Stimulated activated CD8-positive, alpha-beta memory T cell treated with anti-CD3 and anti-CD28 coated beads, Interleukin-4, amount 100 ng/mL, for 1 hour (primary cell): ENCODE results near the gene SULT4A1.

Experiments used
- DNase-seq, 2 donors: peaks; one replicate each; pipeline ENCODE4 v3.0.0-alpha.2; 2020; ENCODE audit warnings: low read depth in 2 of 2, low spot score in 1 of 2

The SULT4A1 gene

DNA sequence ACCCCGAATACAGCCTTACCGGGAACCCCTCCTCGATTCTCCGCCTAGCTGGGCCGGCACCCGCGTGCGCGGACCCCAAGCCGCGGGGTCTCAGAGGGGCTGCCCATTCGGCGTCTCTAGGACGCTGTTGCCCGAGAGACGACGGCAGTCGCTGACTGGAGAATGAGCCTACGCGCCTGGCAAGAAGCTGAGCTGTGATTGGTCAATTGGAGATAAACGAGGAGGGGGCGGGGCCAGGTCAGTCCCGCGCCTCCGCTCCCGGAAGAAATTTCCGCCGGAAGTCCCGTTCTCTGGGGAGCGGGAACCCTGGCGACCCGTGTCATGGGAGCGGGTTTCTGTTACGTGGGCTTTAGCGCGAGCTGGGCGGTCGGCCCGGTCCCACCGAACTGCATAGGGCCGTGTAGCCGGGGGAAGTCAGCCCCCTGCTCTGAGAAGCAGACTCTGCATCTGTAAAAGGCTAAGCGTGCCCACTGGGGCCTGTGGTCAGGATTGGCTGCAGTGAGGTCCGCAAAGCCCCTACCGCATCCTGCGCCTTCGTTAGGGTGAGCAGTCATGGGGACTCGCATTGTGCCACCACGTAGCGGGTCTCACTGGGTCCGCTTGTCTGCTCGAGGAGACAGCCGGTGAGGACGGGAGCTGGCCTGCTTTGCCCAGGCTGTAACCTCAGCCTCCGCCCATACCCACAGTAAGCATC, 50.0 kb downstream of the SULT4A1 start, which contains the start of gene EFCAB6:
EFCAB6 (minus strand) TSS at position 157 of the 694 bp plus-strand sequence. CDS start 29,987 bp downstream, outside the sequence.
- peak; percentile 79 to 84 for DNase-seq

DNA sequence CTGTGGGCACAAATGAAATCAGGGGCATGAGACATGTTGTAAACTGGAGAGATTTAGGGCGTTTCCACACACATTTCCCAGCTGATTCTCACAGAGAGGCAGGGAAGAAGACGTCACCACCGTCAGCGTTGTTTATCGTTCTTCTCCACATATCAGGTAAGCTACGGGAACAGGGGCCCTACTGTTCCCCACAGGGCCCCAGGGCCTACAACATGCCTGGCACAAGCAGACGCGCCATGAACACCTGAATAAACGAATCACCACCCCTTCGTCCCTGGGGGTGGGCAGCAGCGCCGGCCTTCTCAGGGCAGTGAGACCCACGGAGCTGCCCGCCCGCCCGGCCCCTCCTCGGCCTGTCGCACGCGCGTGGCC, 50.5 kb downstream of the SULT4A1 start:
- no peak for DNase-seq

DNA sequence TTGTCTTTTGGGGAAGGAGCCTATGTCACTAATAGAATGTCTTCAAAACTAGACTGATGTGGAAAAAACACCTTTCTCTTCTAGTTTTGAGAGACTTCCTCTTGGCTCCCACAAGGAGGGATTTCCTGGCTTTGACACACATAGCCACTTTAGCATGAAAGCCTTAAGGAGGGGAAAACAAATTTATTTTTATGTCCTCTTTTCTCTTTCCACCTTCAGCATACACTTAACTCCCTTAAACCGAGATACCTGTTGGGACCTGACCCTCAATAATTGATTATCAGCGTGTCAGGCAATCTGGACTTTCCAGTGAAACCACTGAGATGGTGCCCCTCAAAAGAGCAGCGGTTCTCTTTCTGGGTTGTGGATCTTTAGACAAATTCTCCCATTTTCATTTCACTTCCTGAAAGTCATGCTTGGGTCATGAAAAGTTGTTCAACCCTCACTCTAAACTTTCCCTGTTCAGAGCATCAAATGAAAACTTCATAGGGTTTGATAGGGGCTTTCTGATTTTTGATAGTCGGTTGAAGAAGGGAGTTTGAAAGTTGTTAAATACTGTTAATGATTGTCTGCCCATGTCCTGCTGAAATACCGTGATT, 59.3 kb downstream of the SULT4A1 start:
- no peak for DNase-seq

DNA sequence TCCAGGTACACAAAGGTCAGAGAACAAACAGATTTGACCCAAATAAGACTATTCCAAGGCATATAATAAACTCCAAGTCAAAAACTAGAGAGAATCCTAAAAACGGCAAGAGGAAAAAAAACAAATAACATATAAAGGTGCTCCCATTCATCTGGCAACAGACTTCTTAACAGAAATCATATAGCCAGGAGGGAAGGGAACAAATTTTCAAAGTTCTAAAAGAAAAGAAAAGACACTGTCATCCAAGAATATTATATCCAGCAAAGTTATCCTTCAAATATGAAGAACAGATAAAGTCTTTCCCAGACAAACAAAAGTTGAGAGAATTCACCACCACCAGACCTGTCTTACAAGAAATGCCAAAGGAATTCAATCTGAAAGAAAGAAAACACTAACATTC, 61.3 kb downstream of the SULT4A1 start:
- DNase-seq = no peak

DNA sequence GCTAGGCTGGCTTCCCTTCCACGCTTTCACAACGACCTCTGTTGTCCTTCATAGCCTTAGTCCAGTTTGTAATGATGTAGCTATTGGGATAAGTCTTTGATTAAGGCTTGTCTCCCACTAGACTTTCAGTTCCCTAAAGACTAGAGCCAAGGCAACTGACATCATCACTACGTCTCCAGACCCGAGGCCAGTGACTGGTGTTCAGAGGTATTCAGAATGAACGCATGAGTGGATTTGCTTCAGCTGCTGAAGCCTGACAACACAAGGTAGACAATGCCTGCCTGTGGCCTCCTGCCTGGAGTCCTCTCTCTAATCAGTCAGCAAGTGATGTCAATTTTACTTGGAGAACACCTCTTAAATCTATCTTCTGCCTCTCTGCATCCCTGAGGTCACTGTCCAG, 63.8 kb downstream of the SULT4A1 start:
- DNase-seq = no peak

DNA sequence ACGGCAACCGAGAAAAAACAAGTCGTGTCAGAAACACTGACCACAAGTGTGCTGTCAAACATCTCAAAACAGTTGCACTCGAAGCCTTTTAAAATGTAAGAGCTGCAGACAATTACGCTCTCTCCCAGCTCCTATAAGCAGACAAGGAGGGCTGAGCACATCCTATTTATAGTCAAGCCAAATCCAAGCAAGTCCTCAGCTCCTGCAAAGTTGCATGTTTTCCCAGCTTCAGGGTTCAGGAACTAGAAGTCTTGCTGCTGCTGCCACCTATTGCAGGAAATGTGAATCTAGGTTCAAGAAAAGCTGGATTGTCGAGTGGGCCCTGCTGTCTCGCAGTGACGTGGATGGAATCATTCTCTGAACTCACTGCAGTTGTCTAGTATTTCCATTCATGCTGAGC, 65.7 kb downstream of the SULT4A1 start:
- no peak for DNase-seq

DNA sequence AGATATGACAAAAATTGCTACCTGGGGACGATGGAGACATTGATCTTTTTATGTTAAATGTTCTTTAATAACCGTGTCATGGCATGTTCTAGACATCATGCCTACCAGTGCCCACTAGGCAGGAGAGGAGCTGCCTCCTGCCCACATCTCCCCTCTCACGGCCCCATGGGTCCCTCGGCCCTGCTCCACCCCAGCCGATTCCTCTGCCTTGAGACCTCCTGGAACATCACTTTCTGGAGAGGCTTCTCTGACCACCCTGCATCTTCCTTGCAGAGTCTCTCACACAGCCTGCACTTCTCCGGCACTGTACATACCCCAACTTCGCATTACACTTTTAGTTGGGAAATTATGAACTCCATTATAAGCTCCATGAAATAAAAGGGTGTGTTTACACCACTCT, 67.0 kb downstream of the SULT4A1 start:
- no peak for DNase-seq

GRCh38 chr22:43792905-43793304, 69.4 kb downstream of the SULT4A1 start:
- no peak for DNase-seq

- DNase-seq = no peak
These were observed 72.9 kb downstream of the SULT4A1 start for GRCh38 chr22:43789452-43789851.

DNA sequence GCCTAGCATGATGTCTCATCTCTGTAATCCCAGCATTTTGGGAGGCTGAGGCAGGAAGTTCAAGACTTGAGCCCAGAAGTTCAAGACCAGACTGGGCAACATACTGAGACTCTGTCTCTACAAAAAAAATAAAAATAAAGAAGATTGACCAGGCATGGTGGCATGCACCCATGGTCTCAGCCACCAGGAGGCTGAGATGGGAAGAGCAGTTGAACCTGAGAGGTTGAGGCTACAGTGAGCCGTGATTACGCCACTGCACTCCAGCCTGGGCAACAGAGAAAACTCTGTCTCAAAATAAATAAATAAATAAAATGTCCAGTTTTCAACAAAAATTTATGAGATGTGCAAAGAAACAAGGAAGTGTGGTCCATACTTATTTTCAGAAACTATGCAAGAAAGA, 78.5 kb downstream of the SULT4A1 start:
- DNase-seq = no peak

- no peak for DNase-seq
These were observed 79.9 kb downstream of the SULT4A1 start for GRCh38 chr22:43782448-43782847.

DNA sequence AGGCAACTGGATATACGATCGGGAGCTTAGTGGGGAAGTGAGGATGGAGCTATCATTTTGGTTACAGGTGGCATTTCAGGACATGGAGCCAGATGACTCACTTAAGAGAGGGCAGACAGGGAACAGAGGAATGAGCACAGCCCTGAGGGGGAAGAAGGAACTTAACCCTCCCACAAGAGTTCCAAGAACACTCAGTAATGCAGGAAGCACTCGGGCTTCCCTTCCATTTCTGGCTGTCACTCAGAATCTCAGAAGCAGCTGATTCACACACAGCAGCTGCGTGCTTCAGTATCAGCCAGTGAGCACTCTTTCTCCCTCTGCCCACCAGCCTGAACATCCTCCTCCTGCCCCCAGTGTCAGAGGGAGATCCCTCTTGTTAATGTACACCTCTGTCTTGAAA, 85.0 kb downstream of the SULT4A1 start:
- no peak for DNase-seq

GRCh38 chr22:43776081-43776670, 86.1 kb downstream of the SULT4A1 start:
- no peak for DNase-seq
